ENCODE data around the gene PTPRN2. TPM values are rescaled to one million over a fixed set of nuclear protein-coding genes. Genes with fewer than 3 reads are reported as not detected.

The PTPRN2 gene
- total and polyA plus RNA-seq, 2 of the 8 experiments (the other 6 are each of a cell fraction or from before 2014, with no cell fraction given), result 2.6 to 4.5 TPM

GRCh38 chr7:158140538-158141220, 446.9 kb downstream of the PTPRN2 start (continued):
- TF ChIP-seq HDAC6 (IDR thresholded peaks at IDR 0.05; ENCODE audit: low read depth, low read length), result no peak

Data from H1 (cell line).